GM12878 (cell line): Measurements from ENCODE around the gene CASS4. TPM values are rescaled to one million over a fixed set of nuclear protein-coding genes. Genes with fewer than 3 reads are reported as not detected.

Source experiments
- ATAC-seq: fragments of 200-7000 bp; cut with Tn5 transposase; 3 replicates; pipeline ENCODE4 v1.9.1; 2020; ENCODE audit warnings: mild to moderate bottlenecking, moderate library complexity
- BruUV-seq: library from RNA; stranded (reverse); fragments of 400-500 nt; replicated peaks from 2 replicates; lab custom pipeline; 2021; lab: Mats Ljungman, UMichigan
- CTCF ChIA-PET: fragments of 300-600 bp; sonication (Branson Sonifier 250); formaldehyde crosslinking; extraction: SDS; loops from one replicate; lab custom pipeline; 2021; ENCODE audit warnings: inconsistent platforms; lab: Yijun Ruan, JAX
- POLR2A ChIA-PET: fragments of 350-600 bp; formaldehyde crosslinking; extraction: SDS; loops from one replicate; lab custom pipeline; 2021; ENCODE audit warnings: inconsistent platforms; lab: Charles Lee
- RAD21 ChIA-PET: fragments of 300-600 bp; sonication (Branson Sonifier 250); formaldehyde crosslinking; loops from one replicate; lab custom pipeline; 2023; ENCODE audit warnings: antibody characterized with exemption; ENCODE audit not compliant: unreplicated experiment; lab: Charles Lee
- SMC1A ChIA-PET: fragments of 300-600 bp; sonication (Branson Sonifier 250); formaldehyde crosslinking; loops from one replicate; lab custom pipeline; 2023; ENCODE audit not compliant: unreplicated experiment, uncharacterized antibody; lab: Charles Lee
- DNase-seq: peaks from one replicate; pipeline ENCODE4 v3.0.0-alpha.2; 2011; ENCODE audit warnings: low read depth, low spot score
- FAIRE-seq: peaks from 3 replicates; lab custom pipeline; 2011; peaks lifted over from hg19 to GRCh38; lab: Jason Lieb, UNC
- H2AFZ ChIP-seq: 2 replicates; pipeline ENCODE4 v1.6.0; 2011; ENCODE audit warnings: low read depth, low read length, control low read depth; ENCODE audit not compliant: control insufficient read depth
- H3K27ac ChIP-seq: 2 replicates; pipeline ENCODE4 v1.5.1; 2011; ENCODE audit warnings: control low read depth; ENCODE audit not compliant: control insufficient read depth, insufficient read depth
- H3K27me3 ChIP-seq, 2 experiments: replicated peaks in 1 of 2; 2 replicates each; pipeline versions ENCODE4 v1.6.0 to v1.6.1; 2011; ENCODE audit warnings: low read length in 1 of 2; ENCODE audit not compliant: control insufficient read depth in 2 of 2, insufficient read depth in 2 of 2
- H3K36me3 ChIP-seq, 2 experiments: 2 replicates each; pipeline ENCODE4 v1.5.1; 2011; ENCODE audit warnings: low read length in 1 of 2; ENCODE audit not compliant: control insufficient read depth in 2 of 2, insufficient read depth in 2 of 2
- H3K4me1 ChIP-seq: 2 replicates; pipeline ENCODE4 v1.6.1; 2011; ENCODE audit warnings: mild to moderate bottlenecking, low read length, moderate library complexity, mixed read lengths; ENCODE audit not compliant: control insufficient read depth, insufficient read depth
- H3K4me2 ChIP-seq: 2 replicates; pipeline ENCODE4 v1.6.0; 2011; ENCODE audit warnings: control low read depth; ENCODE audit not compliant: control insufficient read depth, insufficient read depth
- H3K4me3 ChIP-seq: fragments of 200-600 bp; sonication (generic); 2 replicates; pipeline ENCODE4 v1.5.1; 2016
- H3K79me2 ChIP-seq: 2 replicates; pipeline ENCODE4 v1.6.0; 2011; ENCODE audit warnings: low read length; ENCODE audit not compliant: control insufficient read depth, insufficient read depth
- H3K9ac ChIP-seq: 2 replicates; pipeline ENCODE4 v1.8.0; 2011; ENCODE audit warnings: low read length, control low read depth, mixed read lengths; ENCODE audit not compliant: control insufficient read depth, insufficient read depth
- H3K9me3 ChIP-seq: replicated peaks from 3 replicates; pipeline ENCODE4 v1.5.1; 2011; ENCODE audit warnings: mild to moderate bottlenecking, low read length; ENCODE audit not compliant: control insufficient read depth, insufficient read depth
- H4K20me1 ChIP-seq: 2 replicates; pipeline ENCODE4 v1.6.0; 2011; ENCODE audit not compliant: control insufficient read depth, insufficient read depth
- DPF2 ChIP-seq: fragments of 450-650 bp; IDR thresholded peaks from 2 replicates; pipeline ENCODE4 v1.6.1; 2017; ENCODE audit warnings: mild to moderate bottlenecking
- E2F8 ChIP-seq: fragments of 450-650 bp; IDR thresholded peaks from 2 replicates; pipeline ENCODE4 v1.6.1; 2018; ENCODE audit warnings: mild to moderate bottlenecking, low read depth, moderate library complexity; ENCODE audit not compliant: partially characterized antibody
- HDAC2 ChIP-seq: fragments of 200-600 bp; sonication (generic); IDR thresholded peaks from 2 replicates; pipeline ENCODE4 v1.6.1; 2017
- LARP7 ChIP-seq: fragments of 450-650 bp; IDR thresholded peaks from 2 replicates; pipeline ENCODE4 v1.6.1; 2017; ENCODE audit warnings: mild to moderate bottlenecking
- TAF1 ChIP-seq: IDR thresholded peaks from 2 replicates; pipeline ENCODE4 v1.6.1; 2011; ENCODE audit warnings: mild to moderate bottlenecking, low read depth, low read length, borderline replicate concordance
- ZBTB4 ChIP-seq: fragments of 450-650 bp; formaldehyde crosslinking; IDR thresholded peaks from 2 replicates; pipeline ENCODE4 v1.4.0; 2022; ENCODE audit warnings: mild to moderate bottlenecking, moderate library complexity
- WGBS: methylation state at CpG from one replicate; pipeline ENCODE4 v1.1.6; 2016; ENCODE audit warnings: low lambda C conversion rate; ENCODE audit not compliant: insufficient replicate concordance, insufficient coverage; ENCODE audit errors: missing lambda C conversion rate; 5-methylcytosine and 5-hydroxymethylcytosine counted together
- in situ Hi-C: fragments of 300-500 bp; cut with MboI; formaldehyde crosslinking; loops from 9 replicates; pipeline ENCODE4 v1.14.3; 2018; ENCODE audit warnings: mixed read lengths
- intact Hi-C: fragments of 100-400 bp; cut with micrococcal nuclease; formaldehyde crosslinking; loops from one replicate; pipeline ENCODE4 v1.14.2; 2022; ENCODE audit not compliant: unreplicated experiment
- polyA plus RNA-seq, 11 experiments: library from polyadenylated mRNA; depleted of rRNA in 4 of 11; unstranded in 6 of 11; stranded (reverse) in 5 of 11; fragments of >200 nt; fragmentation: Nextera tagmentation in 4 of 11; fragmentation: Illumina TruSeq in 1 of 11; extraction: Ambion mirVana in 4 of 11; extraction: Trizol in 1 of 11; gene quantifications; 1 replicate in 1 of 11; 2 replicates in 10 of 11; pipeline versions ENCODE4 v1.2.1 to v1.2.3, GENCODE V29; 2011 to 2016; ENCODE audit warnings: inconsistent platforms in 2 of 11, missing spikeins in 2 of 11, low read depth in 1 of 11
- total RNA-seq, 4 experiments: library from RNA; depleted of rRNA in 3 of 4; stranded (reverse); fragments of >200 nt in 3 of 4; fragmentation: Illumina TruSeq in 1 of 4; extraction: Trizol in 1 of 4; gene quantifications; 2 replicates each; pipeline versions ENCODE4 v1.2.1 to v1.2.3, GENCODE V29; 2013 to 2021
- TF ChIP-seq, protein P1 (sequence below): fragments of 450-650 bp; IDR thresholded peaks from 2 replicates; pipeline ENCODE4 v1.6.1; 2018; ENCODE audit warnings: borderline replicate concordance, mild to moderate bottlenecking; ENCODE audit not compliant: partially characterized antibody

CASS4 gene
- total and polyA plus RNA-seq, 10 of the 15 experiments (the other 5 are each of a cell fraction or from before 2014, with no cell fraction given): 0.04 to 0.24 (median 0.11) TPM; not detected in 1

DNA sequence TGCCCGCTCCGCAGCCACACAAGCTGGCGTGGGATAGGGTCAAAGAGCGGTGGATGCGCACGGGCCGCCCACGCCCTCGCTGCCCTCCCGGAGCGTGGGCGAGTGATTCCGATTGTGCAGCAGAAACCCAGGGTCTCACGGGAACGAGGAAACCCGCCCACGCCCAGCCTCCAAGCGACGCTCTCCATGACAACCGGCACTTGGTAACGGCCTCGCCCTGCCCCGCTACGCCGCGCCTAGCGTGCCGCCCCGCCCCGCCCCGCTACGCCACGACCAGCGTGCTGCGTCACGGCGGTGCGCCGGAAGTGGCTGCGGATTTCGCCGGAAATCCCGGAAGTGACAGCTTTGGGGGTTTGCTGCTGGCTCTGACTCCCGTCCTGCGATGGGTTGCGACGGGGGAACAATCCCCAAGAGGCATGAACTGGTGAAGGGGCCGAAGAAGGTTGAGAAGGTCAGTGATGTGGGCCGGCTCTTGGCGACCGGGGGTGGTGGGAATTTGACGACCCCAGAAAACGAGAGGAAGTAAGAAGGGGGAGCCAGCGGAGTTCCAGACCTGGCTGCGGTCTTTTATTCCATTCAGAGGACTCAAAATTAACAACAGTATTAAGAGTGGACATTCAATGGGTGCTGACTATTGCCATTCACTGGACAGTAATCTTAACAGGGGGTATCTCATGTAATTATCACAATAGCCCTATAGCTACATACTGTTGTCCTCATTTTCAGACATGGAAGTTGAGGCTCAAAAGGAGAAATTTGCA lies 56.4 kb downstream of the CASS4 start, which contains the start of gene RTF2:
TSS of gene RTF2 (plus strand) at position 312 of the 761 bp plus-strand sequence. CDS start at position 383, 71 bp downstream.
- Histone ChIP-seq H3K27ac (peak within 1 kb of the TSS; percentile 85), H3K79me2 (peaks cover 23% of the 10 kb centered on the region), H3K9ac (peak within 1 kb of the TSS; percentile 90), H3K27me3 (no peaks in the 10 kb centered on the region), H2AFZ (peak within 1 kb of the TSS; percentile 91), H4K20me1 (no peaks in the 10 kb centered on the region), H3K36me3 (peaks cover 0 to 3% of the 10 kb centered on the region in 2 experiments; a peak in 2 of 4 replicates), H3K4me3 (peak within 1 kb of the TSS; percentile 90), H3K4me2 (peak within 1 kb of the TSS; percentile 98), H3K4me1 (peaks cover 14% of the 10 kb centered on the region), H3K9me3 (no peaks in the 10 kb centered on the region)
- BruUV-seq: no TSS peak
- peak; percentile 70 for FAIRE-seq
- SMC1A ChIA-PET: interaction anchor here (0.6 to 2.8 kb wide), 7 partner anchors 10 to 864 kb away, joined by 3 to 14 read pairs (median 3); partner anchors contain the start of genes AURKA and CSTF1
- in situ Hi-C loops: no loop called here
- 2% methylated on average over 53 of the region's 55 CpGs for WGBS
- ATAC-seq: peak; percentile 98
- intact Hi-C loops: loop anchor here (1.0 to 2.0 kb wide), 3 partner anchors 27 to 76 kb away; partner anchors contain the start of genes AURKA and CSTF1
- CTCF ChIA-PET: interaction anchor here (2.0 kb wide), 1 partner anchor 71 kb away, joined by 13 read pairs; no protein-coding TSS in a partner anchor
- RAD21 ChIA-PET: interaction anchor here (1.1 to 1.8 kb wide), 2 partner anchors 15 to 77 kb away, joined by 3 to 9 read pairs; partner anchors contain the start of genes AURKA and CSTF1
- POLR2A ChIA-PET: interaction anchor here (1.3 kb wide), 1 partner anchor 15 kb away, joined by 3 read pairs; no protein-coding TSS in a partner anchor
- peak; percentile 86 for DNase-seq
- TF ChIP-seq LARP7: peak; percentile 85
- no peak for TF ChIP-seq HDAC2
- TF ChIP-seq TAF1: peak; percentile 58; the same call in 1 of the 2 replicates
- TF ChIP-seq, protein P1, sequence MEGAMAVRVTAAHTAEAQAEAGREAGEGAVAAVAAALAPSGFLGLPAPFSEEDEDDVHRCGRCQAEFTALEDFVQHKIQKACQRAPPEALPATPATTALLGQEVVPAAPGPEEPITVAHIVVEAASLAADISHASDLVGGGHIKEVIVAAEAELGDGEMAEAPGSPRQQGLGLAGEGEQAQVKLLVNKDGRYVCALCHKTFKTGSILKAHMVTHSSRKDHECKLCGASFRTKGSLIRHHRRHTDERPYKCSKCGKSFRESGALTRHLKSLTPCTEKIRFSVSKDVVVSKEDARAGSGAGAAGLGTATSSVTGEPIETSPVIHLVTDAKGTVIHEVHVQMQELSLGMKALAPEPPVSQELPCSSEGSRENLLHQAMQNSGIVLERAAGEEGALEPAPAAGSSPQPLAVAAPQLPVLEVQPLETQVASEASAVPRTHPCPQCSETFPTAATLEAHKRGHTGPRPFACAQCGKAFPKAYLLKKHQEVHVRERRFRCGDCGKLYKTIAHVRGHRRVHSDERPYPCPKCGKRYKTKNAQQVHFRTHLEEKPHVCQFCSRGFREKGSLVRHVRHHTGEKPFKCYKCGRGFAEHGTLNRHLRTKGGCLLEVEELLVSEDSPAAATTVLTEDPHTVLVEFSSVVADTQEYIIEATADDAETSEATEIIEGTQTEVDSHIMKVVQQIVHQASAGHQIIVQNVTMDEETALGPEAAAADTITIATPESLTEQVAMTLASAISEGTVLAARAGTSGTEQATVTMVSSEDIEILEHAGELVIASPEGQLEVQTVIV: peak; percentile 62
- TF ChIP-seq E2F8: peak; percentile 78
- TF ChIP-seq ZBTB4 (CRISPR knock-in tag): no peak
- peak; percentile 92 for TF ChIP-seq DPF2
